GM21717 (cell line): ENCODE data around the gene MCC.

Experiments
- ATAC-seq: cut with Tn5 transposase; IDR thresholded peaks from one replicate; pipeline ENCODE4 v1.9.1; 2021; ENCODE audit warnings: mild to moderate bottlenecking, moderate library complexity; ENCODE audit not compliant: unreplicated experiment

MCC gene

DNA sequence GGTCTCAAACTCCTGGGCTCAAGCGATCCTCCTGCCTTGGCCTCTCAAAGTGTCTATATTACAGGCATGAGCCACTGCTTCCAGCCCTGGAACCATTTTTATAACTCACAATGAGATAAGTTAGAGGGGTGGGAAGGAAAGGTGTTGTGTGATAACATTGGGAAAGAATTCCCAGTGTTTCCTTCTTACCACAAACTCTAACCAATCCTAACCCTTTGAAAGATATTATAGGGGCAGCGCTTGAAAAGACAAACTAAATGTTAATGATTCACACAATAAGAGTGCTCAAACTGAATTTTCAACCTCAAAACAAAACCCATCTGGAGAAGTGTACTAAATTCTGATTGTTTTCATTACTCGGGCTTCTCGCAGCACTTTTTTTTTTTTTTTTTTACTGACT lies 163.2 kb downstream of the MCC start:
- no peak for ATAC-seq

DNA sequence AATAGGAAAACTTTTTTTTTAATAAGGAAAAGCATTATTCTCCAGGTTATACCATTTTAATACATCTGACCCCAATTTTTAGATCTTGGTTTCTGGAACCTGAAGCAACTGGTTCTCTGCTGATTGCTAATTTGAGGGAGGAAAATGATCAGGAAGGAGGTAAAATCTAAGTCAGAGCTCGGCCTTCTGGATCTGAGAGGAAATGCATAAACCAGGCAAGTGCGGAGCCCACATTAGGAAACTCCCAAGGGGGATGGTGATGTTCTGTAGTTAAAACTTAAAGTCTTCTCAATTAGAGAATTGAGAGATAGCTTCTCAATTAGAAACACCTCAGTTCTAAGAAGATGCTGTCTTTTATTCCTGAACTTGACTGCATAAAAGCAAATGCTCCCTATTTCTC lies 167.0 kb downstream of the MCC start:
- no peak for ATAC-seq

DNA sequence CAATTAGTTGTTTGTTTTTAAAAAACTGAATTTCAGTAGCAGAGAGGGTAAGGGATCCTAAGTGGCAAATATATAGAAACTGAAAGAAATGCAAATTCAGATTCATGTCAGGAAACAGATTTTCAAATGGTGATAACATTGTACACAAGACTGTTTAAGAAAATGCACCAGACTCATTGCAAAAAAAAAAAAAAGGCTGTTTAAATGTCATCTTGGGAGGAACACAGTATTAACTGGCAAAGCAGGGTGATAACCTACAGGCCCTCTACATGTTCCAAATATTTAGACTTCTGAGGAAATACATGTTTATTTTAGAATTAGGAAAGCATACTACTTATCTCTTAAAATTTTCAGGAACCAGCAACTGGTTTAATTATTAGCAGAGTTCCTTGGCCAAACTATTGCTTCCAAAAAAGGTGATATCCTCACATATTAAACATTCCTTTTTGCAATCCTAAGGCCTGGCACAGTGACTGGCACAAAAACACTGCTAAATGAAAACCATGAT lies 167.9 kb downstream of the MCC start:
- no peak for ATAC-seq

DNA sequence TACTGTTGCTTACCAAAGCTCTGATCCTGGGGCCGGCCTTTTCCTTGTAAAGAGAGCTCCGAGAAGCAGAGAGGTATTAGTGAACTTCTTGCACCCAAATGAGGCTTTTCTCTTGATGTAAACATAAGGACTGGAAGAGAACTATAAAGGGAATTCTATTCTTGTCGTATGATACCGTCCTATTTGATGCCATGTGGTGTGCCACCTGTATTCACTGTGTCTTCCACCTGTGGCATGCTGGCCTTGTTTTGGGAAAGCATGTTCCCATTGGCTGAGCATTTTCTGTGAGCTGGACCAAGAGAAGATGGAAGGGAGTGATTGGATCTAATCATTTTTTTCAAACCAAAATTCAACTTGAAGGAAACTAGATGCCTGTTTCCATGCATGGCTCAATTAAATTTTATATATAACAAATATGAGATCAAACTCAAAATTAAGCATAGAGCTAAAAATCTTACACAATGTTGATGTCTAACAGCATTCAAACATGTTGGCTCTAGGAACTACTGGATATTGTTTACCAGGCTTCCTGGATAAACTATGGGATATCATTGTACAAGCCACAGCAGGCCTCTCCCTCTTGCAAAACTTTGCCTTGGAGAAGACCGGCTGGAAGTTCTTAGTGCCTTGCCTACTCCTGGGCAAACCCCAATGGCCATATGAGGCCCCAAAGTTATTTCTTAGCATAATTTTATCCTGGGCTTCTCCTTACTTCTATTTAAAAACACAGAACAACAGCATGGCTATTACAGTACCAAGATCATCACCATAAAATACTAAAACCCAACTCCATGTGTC lies 168.8 kb downstream of the MCC start:
- no peak for ATAC-seq

DNA sequence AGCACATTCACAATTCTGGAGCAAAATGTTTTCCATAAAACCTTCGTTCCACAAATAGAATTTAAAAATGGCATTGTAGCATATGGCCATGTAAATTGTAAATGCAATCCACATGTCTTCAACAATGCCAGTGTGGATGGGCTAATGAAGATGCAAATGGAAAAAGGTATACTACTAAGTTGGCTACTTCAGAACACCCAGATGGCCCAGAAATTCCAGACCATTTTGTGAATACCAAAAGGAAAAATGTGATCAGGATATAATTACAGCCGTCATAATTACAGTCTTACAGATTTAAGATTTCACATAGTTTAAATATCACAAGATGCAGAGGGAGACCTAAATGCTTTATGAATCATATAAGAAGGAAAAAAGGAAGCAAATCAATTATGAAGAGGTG lies 170.6 kb downstream of the MCC start:
- ATAC-seq, result no peak

DNA sequence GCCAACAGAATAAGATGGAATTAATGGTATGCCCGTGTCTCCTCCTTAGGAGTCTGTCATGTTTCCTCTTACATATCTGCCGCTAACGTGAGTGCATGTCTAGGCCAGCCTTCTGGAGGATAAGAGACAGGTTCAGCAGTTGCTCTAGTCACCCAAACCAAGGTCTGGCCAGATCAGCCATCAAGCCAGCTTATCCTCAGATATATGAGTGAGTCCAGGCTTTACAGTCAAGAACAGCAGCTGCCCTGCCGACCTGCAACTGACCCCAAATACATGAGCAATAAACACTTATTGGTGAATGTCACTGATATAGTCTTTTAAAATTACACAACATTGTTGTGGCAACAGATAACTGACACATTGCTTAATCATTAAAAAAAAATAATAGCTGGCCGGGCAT lies 177.0 kb downstream of the MCC start:
- ATAC-seq, result no peak

DNA sequence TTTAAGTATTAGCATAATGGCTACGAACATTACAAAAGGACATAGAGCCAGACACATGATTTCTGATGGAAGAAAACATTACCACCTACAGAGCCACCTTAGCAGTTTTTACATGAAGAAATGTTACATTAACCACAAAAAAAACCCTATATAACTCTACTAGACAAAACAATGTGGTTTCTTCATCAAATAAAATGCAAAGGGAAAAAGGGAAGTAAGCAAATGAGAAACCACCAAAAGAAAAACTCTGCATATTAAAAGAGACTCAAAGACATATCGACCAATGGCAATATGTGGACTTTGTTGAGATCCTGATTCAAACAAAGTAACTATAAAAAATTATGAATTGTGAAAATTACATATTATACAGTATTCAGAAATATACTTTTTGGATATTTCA lies 186.1 kb downstream of the MCC start:
- ATAC-seq, result no peak

DNA sequence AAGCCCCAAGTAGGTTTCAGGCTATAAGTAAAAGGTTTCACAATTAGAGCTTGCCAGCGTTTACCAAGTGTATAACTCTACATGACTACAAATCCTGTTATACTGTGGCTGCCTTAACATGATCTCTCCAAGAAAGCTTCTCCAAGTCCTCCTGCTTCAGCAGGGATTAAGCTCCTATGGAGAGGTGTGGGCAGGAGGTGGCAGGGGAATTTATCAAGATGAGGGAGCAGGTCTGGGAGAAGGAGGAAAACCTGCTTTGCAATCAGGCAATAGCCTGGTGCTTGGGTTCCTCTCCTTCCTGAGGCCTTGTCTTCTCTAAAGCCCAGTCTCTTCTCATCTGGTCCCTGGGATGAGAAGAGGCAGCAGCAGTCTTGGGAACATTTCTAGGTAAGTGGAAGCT lies 188.7 kb downstream of the MCC start:
- no peak for ATAC-seq

DNA sequence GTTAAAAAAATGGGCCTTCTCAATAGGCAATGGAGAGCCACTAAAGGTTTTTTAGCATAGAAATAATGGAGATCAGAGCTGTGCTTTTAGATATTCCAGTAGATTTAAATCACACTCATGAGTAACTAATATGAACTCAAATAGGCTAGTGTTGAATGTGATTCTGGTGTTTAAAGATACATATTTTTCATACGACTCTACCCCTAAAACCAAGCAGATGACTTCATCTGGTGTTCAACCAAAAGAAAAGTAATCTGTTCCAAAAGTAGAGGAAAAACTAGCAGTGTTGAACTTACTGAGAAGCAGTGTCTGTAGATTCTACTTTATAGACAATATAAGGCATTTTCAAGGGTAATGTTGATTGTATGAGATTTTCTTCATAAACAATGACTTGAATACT lies 191.6 kb downstream of the MCC start:
- no peak for ATAC-seq

DNA sequence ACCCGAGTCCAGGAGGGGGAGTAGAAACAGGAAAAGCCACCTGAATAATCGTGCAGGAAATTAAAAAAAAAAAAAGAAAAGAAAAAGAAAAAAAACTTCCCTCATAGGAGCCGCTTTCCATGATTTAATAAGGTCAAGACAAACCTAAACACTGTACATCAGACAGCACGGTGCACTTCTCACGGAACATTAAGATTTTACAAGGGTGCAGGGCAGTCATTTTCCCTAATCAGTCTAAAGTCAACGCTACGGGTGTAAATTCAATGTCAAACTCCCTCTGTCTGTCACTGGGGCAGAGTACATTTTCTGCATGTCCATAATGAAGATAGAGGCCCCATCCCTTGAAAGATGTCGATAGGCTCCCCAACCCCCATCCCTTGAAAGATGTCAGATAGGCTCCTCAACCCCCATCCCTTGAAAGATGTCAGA lies 193.1 kb downstream of the MCC start:
- ATAC-seq, result no peak

DNA sequence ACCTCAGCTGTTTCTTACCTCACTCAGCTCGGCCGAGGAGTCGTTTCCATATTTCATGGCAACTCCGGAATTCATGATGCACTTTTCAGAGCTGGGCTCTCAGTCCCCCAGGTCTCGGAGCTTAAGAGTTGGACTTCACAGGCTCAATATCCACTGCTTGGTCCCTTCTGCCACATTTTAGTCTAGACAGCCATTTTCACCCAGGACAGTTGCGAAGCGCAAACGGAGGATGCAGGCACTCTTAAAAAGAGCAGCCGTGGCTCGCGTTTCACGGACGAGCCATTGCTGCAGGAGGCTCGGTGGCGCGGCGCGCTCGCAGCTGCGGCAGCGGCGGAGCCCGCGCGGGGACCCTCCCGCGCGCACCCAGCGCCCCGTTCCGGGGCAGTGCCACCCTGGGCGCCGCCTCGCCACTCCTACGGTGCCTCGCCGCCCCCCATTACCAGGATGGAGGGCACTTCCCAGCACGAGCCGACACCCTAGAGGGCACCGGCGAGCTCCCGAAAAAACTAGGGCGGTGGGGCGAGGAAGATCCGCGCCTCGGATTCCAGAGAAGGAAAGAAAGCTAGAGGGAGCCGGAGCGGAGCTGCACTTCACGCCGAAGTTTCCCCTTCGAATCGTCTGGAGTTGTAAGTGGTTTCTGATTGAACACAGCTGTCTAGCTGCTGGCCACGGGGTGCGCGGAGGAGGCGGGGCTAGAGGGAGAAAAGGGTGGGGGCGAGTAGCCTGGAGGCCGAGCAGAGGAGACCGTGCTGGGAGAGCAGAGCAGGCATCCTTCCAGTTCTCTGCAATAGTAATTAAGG lies 193.7 kb downstream of the MCC start:
- ATAC-seq, result peak; percentile 96

DNA sequence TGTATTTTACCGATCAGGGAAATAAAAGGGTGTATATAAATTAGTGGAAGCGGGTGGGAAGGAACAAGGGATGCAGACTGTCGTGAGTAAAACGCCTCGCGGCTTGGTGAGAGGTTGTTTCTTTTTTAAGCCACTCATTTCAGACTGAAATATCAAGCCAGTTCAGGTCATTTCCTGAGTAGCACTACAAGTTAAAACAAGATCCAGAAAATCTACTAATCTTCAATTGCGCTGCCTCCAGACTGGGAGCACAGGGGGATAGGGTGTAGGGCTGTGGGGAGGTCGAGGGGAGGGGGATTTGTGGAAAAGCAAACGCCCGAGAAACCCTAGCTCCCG lies 194.3 kb downstream of the MCC start:
- peak; percentile 35 for ATAC-seq

DNA sequence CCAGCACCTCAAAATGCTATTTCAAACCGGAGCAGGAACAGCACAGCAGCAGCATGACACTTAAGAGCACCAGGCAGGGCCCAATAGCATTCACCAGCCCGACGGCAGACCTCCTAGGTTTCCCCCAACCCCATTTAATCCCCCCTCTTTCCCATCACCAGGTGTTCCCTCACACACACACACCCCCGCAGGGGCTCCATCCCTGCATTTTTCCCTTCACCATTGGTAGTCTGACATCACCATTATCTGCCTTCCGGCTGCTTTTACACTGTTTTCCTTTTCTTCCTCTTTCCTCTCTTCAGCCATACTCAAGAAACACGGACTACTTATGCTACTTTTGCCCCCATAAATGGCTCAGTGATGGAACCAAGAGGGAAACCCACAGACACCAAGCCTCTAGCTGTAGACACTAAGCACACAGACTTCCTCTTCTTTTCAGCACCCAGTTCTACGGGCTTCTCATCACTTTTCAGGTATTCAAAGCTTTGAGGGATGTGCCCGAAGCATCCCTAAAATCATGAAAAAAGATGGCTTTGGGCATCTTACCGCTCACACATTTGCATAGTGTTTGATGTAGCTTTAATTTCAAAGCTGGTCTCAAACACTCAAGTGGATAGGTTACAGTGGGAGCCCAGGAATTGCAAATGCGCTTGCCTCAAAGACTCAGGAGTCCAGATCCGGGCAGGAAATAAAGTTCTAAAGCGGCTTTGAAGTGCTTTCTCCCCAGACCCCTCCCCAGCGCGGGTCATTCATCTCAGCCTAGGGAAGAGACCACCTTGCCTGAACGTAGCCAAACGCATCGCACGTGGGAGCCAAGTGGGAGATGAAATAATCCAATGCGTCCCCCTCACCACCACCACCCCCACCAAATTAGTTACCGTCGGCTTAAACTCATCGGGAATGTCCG lies 194.9 kb downstream of the MCC start:
- no peak for ATAC-seq

DNA sequence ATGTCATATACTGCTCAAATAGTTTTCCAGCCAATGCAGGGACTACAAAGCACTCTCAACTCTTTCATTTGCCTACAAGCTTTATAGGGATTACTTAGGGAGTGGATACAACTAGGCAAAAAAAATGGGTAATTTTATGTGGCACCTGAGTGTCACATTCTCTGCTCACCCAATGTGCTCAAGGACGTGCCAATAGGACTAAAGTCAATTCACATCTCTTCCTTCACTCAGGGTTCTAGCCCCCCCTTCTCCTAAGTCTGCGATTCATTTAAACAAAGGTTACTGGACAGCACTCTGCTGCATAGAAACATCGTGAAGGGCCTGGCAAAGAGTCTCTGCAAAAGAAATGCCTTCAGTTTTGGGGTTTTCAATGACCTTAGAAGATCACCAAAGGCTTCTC lies 195.8 kb downstream of the MCC start:
- ATAC-seq, result no peak

DNA sequence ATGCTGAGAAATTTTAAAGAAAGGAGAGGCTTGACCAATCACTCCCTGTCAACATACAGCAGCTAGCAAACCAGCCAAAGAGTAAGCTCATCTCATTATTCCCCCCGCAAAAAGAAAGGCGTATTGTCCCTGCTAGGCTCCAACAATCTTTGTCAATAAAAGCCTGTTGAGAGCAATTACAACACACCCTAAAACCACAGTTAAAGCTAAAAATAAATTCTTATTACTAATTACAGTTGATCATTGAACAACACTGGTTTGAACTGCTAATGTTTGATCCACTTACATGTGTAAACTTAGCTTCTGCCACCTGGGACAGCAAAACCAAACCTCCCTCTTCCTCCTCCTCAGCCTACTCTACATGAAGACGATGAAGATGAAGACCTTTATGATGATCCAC lies 204.7 kb downstream of the MCC start:
- ATAC-seq, result no peak

DNA sequence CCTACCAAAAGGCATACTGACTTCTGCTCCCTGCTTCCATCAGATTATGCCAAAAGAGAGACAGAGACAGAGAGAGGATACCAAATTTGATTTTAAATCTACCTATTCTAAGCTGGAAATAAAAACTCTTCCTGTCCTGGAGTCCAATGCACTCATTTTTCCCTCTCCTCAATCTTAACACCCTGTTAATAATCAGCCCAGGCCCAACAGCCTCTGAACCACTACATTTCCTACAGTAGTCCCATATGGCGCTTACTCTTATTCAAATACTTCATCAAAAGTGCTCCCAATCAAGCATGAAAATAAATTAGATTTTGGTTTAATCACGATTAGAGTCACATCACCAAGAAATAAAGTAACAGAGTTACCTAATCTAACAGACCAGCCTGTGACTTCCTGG lies 205.8 kb downstream of the MCC start:
- no peak for ATAC-seq

DNA sequence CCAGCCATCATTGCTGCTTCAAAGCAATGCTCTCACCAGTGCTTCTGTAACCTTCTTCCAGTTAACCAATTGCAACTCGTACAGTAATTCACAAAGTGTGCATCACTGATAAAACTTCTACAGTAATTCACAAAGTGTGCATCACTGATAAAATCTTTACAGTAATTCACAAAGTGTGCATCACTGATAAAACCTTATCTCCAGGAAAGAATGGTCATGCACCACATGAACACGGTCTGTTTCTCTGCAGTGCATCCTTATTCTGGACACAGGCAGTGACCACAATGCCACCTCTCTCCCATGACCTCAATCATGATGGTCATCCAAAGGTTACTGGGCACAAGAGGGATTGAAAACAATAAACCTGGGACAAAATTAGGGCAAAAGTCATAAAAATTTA lies 207.1 kb downstream of the MCC start:
- no peak for ATAC-seq

DNA sequence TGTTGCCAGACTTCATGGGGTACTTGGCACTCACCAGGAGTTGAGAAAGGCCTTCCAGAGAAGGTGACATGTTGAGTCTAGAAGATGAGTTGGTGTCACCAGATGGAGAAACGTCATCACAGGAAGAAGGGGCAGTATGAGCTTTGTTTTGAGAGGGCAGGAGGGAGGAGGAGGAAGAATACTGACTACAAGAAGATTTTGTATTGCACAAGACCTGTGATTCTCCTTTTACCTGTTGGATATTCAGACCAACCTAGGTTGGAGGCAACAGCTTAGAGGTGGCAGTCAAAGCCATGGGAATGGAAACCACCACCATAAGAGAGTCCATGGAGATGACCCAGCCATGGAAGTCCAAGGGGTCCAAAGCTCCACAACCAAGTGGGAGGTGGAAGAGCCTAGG lies 207.7 kb downstream of the MCC start:
- ATAC-seq, result no peak

DNA sequence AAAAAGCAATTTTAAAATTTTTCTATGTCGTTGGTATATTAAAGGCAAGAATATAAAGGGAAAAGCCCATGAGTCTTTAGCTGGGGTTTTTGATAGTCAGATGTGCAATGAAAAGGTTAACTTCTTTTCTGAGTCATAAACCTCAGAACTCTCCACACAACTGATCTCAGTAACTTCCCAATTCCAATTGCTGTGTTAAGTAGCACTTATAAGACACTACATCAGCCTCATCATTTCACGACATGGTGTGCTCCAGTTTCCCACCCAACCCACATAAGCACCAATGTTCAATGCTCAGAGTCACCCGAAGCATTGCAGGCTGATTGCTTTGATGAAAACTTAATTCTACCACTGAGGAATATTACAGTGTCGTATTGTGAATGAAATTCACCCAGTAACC lies 209.3 kb downstream of the MCC start:
- ATAC-seq, result peak; percentile 60

DNA sequence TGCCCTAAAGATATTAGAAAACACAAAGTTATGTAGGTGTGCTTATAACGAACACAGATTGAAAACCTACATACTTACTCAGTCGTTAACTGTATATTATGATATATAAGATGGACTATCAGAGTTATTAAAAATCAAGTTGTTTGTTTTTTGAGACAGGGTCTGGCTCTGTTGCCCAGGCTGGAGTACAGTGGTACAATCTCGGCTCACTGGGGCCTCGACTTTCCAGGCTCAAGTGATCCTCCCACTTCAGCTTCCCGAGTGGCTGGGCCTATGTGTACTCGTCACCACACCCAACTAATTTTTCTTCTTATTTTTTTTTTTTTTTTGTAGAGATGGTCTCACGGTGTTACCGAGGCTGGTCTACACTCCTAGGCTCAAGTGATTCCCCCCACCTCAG lies 211.8 kb downstream of the MCC start:
- no peak for ATAC-seq

DNA sequence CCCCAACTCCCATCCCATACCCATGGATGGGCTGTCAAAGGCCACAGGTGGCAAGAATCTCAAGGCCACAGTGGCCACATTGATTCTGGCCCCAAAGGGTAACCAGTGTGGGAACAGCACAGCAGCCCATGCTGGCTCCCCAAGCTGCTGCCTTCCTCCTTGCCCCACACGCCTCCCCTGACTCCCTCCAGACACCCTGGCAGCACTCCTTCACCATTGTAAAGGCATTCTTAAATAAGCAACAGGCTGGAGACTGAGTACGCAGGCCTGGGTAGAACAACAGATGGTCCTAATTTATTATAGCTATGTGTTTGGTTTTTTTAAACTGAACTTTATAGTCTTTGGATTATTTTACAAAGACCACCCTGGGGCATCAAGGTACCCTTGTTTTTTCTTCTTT lies 212.3 kb downstream of the MCC start:
- ATAC-seq, result no peak
